NCI-H2227 (cell line): ENCODE results near the gene ALDH16A1.
A peak's percentile ranks its signal among the peaks of the same experiment; 100 is the strongest.
"Not testable (repeated sequence)": the region's sequence is repeated elsewhere in the genome, so short reads cannot be mapped to it uniquely, and the experiment has no call there.

ENCODE experiments used
- DNase-seq: peaks from one replicate; lab custom pipeline; 2025; ENCODE audit not compliant: unreplicated experiment; lab: John Stamatoyannopoulos, UW

The ALDH16A1 gene

DNA sequence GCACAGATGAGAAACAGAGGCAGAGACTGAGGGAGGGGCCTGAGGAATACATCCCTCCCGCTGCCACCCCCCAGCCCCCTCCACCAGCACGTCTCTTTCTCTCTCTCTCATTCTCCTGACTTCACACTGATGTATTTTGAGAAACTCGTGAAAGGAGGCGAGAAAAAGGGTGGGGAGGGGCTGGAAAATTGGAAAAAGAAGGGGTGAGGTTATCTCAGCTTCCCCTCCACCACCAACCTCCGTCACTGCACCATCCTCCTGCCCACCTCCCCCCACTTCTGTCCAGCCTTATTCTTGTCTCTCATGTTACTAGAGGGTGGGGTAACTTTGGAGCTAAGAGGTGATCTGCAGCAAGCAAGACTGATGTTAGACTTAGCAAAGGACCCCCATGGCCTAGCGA lies 13.2 kb upstream of the ALDH16A1 start:
- no peak for DNase-seq

DNA sequence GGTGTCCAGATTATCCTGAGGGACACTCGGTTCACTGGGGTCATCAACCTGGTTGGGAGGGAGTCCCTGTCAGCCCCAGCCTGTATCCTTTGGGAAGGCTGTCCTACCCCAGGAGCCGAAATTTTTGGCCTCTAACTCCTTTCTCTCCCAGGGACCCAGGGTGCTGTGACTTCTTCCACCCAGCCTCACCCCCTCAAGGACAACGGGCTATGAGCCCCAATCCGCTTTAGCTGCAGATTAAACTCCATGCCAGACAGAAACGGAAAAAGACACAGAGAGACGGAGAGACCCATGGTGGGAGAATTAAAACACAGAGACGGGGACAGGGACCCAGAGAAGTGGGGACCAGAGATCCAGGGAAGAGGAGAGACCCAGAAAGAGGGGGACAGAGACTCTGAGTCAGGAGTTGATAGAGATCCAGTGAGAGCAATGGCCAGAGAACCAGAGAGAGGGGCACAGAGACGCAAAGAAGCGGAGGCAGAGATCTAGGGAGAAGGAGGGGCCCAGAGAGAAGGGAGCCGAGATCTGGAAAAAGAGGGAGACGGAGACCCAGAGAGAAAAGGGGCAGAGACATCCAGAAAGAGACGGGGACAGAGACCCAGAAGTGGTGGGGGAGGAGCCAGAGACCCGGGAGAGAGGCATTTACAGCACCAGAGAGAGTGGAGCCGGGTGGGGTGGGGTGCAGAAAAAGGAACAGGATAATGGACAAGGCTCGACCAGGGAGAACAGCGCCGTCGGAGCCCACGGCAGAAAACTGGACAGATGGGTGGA lies 12.4 kb upstream of the ALDH16A1 start:
- DNase-seq = no peak

DNA sequence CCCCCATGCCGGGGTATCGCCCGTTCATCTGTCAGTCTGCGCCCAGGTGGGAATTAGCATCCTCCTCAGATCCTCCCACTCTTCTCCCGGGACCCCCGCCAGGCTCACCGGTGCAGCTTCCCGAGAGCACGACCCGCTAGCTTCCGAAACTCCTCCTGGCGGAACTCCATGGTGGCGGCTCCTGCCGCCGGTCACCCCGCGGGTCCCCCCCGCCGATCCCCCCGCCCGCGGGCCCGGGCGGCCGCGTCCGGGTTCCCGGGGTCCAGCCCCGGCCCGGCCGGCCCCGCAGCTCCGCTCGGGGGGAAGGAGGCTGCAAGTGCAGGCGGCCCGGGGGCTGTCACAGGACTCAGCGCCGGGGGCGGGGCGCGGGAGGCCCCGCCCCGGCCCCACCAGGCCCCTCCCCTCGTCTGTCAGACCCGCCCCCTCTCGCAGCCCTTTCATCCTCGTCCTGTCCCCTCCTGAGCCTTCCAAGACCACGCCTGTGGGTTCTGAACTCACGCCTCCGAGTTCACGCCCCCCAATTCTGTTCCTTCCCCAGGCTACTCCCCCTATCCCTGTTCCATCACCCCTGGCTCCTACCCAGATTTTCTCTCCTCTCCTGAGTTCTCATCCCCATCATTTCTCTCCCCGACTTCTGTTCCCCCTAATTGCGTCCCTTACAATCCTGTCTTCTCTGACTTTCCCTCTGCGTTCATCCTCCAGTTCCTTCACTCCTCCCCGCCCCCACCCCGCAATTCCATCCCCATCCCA lies 11.6 kb upstream of the ALDH16A1 start, which contains the start of gene SLC17A7:
Gene SLC17A7, minus strand, starts transcription at position 318 of the 750 bp plus-strand sequence. Its CDS starts 148 bp downstream, at position 170.
- peak; percentile 58 for DNase-seq

DNA sequence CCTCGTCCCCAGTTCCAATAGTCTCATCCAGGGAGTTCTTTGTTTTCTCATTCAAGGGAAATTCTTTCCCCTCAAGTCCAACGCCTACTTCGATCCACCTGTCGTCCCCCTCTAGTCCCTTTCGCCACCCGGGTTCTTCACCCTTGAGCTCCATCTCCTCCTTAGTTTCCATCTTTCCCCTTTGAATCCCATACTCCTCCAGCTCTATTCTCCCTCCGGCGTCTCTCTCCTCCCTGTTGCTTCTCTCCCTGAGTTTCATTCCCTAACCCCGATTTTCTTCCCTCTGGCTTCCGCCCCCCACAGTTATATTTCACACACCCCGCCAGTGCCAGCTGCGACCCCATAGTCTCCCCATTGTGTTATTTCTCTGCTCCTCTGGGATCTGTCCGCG lies 11.1 kb upstream of the ALDH16A1 start:
- DNase-seq = no peak

DNA sequence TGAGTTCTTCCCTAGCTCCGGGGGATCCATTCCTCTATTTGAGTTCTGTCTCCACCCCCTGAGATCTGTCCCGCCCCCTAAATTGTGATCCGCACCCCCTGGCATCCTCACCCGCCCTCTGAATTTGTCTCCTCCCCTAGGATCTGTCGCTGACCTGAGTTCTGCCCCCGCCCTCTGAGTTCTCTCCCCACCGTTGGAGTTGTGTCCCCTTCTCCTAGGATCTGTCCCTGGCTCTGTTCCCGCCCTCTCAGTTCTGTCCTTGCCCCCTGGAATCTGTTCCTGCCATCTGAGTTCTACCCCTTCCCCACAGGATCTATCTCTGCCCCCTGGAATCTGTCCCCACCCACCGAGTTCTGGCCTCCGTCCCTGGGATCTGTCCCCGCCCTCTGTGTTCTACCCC lies 10.7 kb upstream of the ALDH16A1 start:
- no peak for DNase-seq

DNA sequence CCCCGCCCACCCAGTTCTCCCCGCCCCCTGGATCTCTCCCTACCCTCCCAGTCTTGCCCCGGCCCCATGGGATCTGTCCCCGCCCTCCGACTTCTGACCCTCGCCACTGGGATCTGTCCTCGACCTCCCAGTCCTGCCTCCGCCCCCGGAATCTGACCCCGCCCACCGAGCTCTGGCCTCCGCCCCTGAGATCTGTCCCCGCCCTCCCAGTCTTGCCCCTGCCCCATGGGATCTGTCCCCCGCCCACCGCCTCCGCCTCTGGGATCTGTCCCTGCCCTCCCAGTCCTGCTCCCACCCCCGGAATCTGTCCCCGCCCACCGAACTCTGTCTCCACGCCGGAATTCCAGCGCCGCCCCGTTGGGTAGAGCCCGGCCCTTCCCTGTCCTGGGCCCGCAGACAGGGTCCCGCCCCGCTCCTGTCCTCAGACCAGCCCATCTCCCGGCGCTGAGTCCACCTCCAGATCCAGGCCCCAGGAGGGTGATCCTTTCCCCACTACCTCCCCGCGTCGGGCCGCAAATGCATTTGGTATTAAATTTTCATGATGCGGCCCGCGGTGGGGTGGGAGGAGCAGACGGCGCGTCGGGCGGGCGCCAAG lies 10.2 kb upstream of the ALDH16A1 start:
- peak; percentile 85 for DNase-seq

DNA sequence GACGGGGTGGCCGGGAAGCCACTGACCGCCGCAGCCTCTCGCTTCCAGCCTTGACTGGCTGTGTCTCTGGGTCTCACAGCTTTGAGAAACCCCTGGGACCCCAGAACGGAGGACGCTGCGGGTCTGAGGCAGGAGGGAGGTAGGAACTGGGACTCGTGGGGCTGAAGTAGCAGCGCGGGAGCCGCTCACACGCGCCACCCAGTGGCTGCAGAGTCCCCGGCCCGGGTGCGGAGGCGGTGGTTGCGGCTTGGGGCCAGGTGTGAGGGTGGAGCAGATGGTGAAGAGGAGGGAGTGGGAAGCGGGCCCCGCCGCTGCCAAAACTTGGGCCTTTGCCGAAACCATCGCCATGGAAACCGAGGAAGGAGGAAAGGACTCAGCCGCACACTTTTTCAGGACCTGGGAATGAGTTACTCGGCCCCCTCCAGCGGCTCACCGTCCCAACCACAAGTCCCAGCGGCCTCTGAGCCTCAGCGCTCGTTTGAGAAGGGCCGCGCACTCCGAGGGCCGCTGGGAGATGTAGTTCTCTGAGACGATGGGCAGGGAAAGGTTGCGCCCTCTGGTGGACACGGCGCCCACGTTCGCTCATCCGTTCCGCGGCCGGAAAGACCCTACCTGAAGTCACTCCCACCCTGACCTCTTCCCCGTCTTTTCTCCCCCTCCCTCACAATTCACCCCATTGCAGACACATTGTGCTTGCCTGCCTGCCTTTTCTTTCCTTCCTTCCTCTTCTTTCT lies 9.5 kb upstream of the ALDH16A1 start:
- DNase-seq = peak; percentile 94

DNA sequence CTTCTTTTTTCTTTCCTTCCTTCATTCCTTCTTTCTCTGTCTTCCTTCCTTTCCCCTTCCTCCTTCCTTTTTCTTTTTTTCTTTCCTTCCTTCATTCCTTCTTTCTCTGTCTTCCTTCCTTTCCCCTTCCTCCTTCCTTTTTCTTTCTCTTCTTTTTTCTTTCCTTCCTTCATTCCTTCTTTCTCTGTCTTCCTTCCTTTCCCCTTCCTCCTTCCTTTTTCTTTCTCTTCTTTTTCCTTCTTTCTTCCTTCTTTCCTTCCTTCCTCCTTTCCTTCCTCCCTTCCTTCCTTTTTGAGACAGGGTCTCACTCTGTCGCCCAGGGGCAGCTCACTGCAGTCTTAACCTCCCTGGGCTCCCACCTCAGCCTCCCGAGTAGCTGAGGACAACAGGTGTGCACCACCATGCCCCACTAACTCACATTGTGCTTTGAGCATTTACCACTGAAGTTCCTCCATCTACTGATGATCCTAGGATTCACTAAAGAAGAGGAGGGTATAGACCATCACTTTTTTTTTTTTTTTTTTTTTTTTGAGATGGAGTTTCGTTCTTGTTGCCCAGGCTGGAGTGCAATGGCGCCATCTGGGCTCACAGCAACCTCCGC lies 8.8 kb upstream of the ALDH16A1 start:
- DNase-seq = not testable (repeated sequence)

DNA sequence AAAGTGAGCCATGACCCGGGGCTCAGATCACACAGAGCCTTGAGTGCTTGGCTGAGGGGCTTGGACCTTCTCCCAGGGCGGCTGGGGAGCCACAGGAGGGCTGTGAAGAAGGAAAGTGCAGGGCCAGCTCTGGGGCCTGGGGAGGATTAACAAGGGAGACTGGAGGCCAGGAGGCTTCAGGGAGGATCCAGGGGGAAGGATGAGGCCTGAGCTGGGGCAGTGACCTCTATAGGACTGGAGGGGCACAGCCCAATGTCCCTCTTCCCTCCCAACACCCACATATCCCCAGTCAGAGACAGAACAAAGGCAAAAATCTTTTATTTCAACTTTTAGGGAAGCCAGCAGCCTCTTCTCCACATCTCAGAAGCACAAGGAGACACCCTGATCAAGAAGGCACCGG lies 7.0 kb upstream of the ALDH16A1 start:
- DNase-seq = no peak

DNA sequence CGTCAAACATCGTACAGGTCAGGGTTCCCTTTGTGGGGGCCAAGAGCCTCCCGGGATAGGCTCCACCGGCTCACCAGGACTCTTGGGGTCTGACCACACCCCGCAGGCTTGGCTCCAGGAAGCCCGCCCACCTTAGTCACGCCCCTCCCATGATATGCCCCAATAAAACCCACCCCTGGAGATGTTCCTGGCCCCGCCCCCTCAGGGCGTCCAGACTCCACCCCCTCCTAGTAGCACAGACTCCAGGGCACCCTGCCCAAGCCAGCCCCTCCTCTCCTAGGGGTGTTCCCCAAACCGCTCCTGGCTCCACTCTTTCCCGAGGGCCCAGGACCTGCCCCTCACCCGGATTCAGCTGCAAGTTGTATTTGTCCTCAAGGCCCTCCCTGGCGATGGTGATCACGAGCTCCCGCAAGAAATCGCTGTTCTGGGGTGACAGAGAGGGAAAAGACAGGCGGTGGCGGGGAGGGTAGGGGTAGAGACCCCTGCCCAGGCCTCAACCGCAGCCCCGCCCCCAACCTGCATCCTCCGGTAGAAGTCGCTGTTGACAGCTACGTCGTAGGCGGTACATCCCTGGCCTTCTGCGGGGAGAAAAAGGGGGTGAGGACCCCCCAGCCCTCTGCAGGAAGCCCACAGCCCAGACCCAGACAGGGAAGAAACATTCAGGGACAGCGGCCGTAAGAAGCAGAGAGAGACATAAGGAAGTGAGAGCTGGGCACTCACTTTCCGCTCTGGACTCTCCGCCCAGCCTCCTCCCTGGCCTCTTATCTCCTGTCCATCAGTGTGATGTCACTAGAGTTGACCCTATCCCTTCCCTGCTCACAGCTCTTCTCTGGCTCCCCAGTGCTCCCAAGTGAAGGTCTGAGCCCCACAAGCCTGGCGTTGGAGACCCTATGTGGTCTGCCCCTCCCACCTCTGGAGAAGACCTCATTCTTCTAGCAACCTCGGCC lies 5.3 kb upstream of the ALDH16A1 start:
- DNase-seq = peak; percentile 49

DNA sequence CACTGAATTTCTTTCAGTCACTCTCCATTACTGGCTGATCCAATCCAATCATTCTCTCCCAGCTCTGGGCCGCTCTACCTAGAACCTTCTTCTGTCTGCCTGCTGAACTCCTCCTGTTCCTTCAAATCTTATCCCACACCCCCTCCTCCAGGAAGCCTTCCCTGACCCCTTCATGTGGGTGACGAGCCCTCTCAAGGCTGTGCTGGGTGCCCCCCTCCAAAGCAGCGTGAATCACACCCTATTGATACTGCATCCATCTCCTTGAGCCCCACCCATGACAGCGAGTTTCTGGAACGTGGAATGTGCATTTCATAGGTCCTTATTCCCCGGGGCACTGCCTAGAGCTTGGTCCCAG lies 4.6 kb upstream of the ALDH16A1 start:
- DNase-seq = no peak

DNA sequence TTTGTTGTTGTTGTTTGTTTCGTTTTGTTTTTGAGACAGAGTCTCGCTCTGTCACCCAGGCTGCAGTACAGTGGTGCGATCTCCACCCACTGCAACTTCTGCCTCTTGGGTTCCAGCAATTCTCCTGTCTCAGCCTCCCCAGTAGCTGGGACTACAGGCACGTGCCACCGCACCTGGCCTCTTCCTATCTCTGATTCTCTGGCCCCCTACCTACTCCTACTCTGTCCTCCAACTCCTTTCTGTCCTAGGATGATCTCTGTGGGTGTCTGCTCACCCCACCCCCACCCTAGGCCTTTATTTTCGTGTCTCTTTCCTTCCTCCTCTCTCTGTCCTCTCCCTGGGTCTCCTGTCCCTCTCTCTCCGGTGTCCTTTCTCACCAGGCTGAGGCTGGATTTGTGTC lies 2.6 kb upstream of the ALDH16A1 start:
- DNase-seq = no peak

DNA sequence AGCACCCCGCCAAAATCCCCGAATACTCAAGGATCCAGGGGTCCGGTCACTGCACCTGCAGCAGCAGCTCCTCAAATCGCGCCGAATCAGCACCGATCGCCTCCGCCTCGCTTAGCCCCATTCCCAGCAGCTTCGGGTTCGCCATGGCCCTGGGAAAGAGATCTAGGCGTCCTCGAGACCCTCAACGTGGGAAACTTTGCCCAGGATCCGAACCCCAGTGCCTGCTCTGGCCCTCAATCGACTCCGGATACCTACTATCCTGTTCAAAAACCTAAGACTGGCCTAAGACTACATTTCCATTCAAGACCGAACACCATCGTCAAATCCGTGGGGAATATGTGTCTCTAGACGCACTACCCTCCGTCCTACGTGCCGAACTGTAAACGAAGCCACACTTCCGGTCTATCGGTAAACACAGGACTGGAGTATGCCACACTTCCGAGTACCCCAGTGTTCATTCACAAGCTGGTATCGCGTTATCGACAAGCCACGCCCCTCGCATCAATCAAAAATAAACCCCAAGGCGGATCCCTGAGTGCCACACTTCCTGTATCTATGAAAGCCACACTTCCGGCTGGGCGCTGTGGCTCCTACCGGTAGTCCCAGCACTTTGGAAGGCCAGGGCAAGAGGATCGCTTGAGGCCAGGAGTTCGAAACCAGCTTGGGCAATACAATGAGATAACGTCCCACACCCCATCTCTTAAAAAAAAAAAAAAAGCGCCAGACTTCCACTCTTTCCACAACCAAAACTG lies 1.4 kb upstream of the ALDH16A1 start, which contains the start of gene PIH1D1:
Gene PIH1D1, minus strand, starts transcription at position 385 of the 752 bp plus-strand sequence. Its CDS starts 240 bp downstream, at position 145.
- peak; percentile 96 for DNase-seq

DNA sequence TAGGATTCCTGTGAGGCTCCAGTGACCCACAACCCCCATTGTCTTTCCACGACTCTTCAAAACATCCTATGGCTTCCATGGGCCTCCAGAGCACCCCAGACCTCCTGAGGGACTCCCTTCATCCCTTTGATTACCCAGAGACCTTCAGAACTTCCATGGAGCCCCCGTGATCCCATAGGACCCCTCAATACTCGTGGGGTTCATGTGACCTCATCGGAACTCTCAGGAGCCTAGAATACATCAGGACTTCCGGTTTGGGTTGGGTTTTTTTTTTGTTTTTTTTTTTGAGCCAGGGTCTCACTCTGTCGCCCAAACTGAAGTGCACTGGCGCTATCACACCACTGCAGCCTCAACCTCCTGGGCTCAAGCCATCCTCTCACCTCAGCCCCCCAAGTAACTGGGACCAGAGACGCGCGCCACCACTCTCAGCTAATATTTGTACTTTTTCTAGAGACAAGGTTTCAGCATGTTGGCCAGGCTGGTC lies 774 bp downstream of the ALDH16A1 start:
- no peak for DNase-seq

DNA sequence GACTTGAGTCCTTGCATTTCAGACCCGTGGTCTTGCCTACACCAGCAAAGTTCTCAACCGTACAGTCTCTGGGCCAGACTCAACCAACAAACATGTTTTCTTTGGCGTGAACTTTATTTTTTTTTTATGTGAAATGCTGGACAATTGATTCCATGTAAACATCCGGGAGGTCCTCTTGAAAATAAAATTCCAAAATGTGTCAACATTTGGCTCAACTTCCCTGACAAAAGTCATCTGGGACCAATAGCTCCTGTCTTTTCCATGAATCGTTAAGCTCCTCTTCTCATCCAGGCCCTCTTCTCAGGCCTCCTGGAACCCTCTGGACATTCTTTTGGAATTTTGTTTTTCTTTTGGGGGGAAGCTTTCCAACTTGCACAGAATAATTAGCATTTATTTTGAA lies 2.7 kb downstream of the ALDH16A1 start:
- DNase-seq = no peak

DNA sequence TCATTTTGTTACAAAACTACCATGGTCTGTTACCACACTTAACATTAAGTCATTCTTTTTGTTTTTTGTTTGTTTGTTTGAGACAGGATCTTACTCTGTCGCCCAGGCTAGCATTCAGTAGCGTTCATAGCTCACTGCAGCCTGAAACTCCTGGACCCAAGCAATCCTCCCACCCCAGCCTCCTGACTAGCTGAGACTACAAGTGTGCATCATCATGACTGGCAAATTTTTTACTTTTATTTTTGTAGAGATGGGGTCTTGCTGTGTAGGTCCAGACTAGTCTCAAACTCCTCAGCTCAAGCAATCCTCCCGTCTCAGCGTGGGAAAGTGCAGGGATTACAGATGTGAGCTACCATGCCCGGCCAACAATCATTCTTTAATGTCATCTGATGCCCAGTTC lies 3.3 kb downstream of the ALDH16A1 start:
- no peak for DNase-seq

DNA sequence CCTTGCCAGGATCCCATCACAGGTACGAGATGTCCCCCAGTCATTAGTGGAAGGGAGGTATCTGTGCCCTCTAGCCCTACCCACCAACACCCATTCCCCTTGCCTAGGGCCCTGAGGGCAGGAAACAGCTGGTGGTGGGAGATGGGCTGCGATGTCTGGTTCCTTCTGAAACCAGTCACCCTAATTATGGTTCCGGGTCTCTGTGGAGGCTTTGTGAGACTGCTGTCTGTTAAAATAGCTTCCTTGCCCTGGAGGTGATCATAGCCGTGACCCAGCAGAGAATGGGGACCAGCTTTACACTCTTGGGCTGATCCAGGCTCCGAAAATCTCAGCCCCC lies 5.5 kb downstream of the ALDH16A1 start:
- DNase-seq = no peak

DNA sequence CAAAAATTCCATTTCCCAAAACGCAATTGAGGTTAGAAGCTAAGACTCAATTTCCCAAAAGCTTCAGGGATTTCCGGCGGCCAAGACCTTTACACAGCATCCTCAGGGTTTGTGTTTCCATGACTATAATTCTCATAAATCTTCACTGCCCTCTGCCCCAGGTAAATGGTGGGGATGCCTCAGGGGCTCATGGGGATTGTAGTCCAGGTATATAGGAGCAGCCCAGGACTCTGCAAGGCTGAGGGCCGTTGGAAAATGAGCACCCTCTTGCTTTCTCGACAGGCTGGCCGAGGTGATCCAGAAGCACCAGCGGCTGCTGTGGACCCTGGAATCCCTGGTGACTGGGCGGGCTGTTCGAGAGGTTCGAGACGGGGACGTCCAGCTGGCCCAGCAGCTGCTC lies 6.4 kb downstream of the ALDH16A1 start:
- no peak for DNase-seq

DNA sequence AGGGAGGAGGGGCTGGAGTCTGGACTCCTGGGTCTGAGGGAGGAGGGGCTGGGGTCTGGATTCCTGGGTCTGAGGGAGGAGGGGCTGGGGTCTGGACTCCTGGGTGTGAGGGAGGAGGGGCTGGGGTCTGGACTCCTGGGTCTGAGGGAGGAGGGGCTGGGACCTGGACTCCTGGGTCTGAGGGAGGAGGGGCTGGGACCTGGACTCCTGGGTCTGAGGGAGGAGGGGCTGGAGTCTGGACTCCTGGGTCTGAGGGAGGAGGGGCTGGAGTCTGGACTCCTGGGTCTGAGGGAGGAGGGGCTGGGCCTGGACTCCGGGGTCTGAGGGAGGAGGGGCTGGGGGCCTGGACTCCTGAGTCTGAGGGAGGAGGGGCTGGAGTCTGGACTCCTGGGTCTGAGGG lies 8.1 kb downstream of the ALDH16A1 start:
- DNase-seq = not testable (repeated sequence)
